ENCODE data around the gene IL26. TPM values are rescaled to one million over a fixed set of nuclear protein-coding genes. Genes with fewer than 3 reads are reported as not detected.

Gene IL26
- total RNA-seq, 4 donors from 2014 or later, result not detected

- H3K4me3 ChIP-seq (ENCODE audit: low read depth, poor library complexity, severe bottlenecking), result no peak overlapping the region
- 38 to 48% methylated on average over 5 of the region's 5 CpGs for WGBS, 2 donors
- TF ChIP-seq POLR2A (IDR thresholded peaks at IDR 0.05), result no peak
- no peak for TF ChIP-seq CTCF (IDR thresholded peaks at IDR 0.05)
- DNase-seq (ENCODE audit: low spot score in 2 of 2), result no peak
- intact Hi-C loops (cut with DNase I; ENCODE audit: low total_unique reads), result no loop called here
Measured at GRCh38 chr12:68166317-68166831, 59.2 kb downstream of the IL26 start.

- 61 to 81% methylated on average over 4 of the region's 4 CpGs for WGBS, 2 donors
- no peak for DNase-seq (ENCODE audit: low spot score in 2 of 2)
- intact Hi-C loops (cut with DNase I; ENCODE audit: low total_unique reads), result no loop called here
- TF ChIP-seq POLR2A (IDR thresholded peaks at IDR 0.05), result no peak
- no peak for TF ChIP-seq CTCF (IDR thresholded peaks at IDR 0.05)
- H3K4me3 ChIP-seq (ENCODE audit: low read depth, poor library complexity, severe bottlenecking), result no peak overlapping the region
Measured at GRCh38 chr12:68163560-68164081, 62.0 kb downstream of the IL26 start.

- no peak for TF ChIP-seq CTCF (IDR thresholded peaks at IDR 0.05)
- no peak for TF ChIP-seq POLR2A (IDR thresholded peaks at IDR 0.05)
- intact Hi-C loops (cut with DNase I; ENCODE audit: low total_unique reads), result no loop called here
- DNase-seq (ENCODE audit: low spot score in 2 of 2), result no peak
- no peak overlapping the region for H3K4me3 ChIP-seq (ENCODE audit: low read depth, poor library complexity, severe bottlenecking)
- WGBS, 2 donors, result 44 to 70% methylated on average over 2 of the region's 2 CpGs
Measured at GRCh38 chr12:68162374-68162773, 63.2 kb downstream of the IL26 start.

- no peak for TF ChIP-seq CTCF (IDR thresholded peaks at IDR 0.05)
- no peak for TF ChIP-seq POLR2A (IDR thresholded peaks at IDR 0.05)
- no peak for DNase-seq (ENCODE audit: low spot score in 2 of 2)
- intact Hi-C loops (cut with DNase I; ENCODE audit: low total_unique reads), result no loop called here
- WGBS, 2 donors, result 68 to 73% methylated on average over 5 of the region's 5 CpGs
- H3K4me3 ChIP-seq (ENCODE audit: low read depth, poor library complexity, severe bottlenecking), result no peak within 1 kb of the TSS
Measured at GRCh38 chr12:68159681-68160304, 65.8 kb downstream of the IL26 start, which contains the start of gene IFNG. IFNG (minus strand) TSS chr12:68159740; CDS start chr12:68159615, 125 bp downstream.

GRCh38 chr12:68158432-68158831 lies 67.2 kb downstream of the IL26 start:
- WGBS, 2 donors, result 42 to 48% methylated on average over 2 of the region's 2 CpGs
- intact Hi-C loops (cut with DNase I; ENCODE audit: low total_unique reads), result no loop called here
- DNase-seq (ENCODE audit: low spot score in 2 of 2), result no peak
- H3K4me3 ChIP-seq (ENCODE audit: low read depth, poor library complexity, severe bottlenecking), result no peak overlapping the region
- TF ChIP-seq CTCF (IDR thresholded peaks at IDR 0.05) (no peak), POLR2A (IDR thresholded peaks at IDR 0.05) (no peak)
